ENCODE results near the gene E2F8.

Gene E2F8

GRCh38 chr11:19252394-19253152 lies 11.8 kb upstream of the E2F8 start:
- TF ChIP-seq, protein P1, sequence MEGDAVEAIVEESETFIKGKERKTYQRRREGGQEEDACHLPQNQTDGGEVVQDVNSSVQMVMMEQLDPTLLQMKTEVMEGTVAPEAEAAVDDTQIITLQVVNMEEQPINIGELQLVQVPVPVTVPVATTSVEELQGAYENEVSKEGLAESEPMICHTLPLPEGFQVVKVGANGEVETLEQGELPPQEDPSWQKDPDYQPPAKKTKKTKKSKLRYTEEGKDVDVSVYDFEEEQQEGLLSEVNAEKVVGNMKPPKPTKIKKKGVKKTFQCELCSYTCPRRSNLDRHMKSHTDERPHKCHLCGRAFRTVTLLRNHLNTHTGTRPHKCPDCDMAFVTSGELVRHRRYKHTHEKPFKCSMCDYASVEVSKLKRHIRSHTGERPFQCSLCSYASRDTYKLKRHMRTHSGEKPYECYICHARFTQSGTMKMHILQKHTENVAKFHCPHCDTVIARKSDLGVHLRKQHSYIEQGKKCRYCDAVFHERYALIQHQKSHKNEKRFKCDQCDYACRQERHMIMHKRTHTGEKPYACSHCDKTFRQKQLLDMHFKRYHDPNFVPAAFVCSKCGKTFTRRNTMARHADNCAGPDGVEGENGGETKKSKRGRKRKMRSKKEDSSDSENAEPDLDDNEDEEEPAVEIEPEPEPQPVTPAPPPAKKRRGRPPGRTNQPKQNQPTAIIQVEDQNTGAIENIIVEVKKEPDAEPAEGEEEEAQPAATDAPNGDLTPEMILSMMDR (IDR thresholded peaks at IDR 0.05; ENCODE audit: low read depth, low read length): no peak
- no peak for DNase-seq (ENCODE audit: low read depth, low spot score)
- in situ Hi-C loops (cut with HindIII; ENCODE audit: low sequenced_read_pairs): no loop called here
- no peak overlapping the region for H3K4me3 ChIP-seq (ENCODE audit: low read depth, low read length)

- in situ Hi-C loops (cut with HindIII; ENCODE audit: low sequenced_read_pairs): no loop called here
- TF ChIP-seq, protein P1 (IDR thresholded peaks at IDR 0.05; ENCODE audit: low read depth, low read length): no peak
- no peak overlapping the region for H3K4me3 ChIP-seq (ENCODE audit: low read depth, low read length)
- no peak for DNase-seq (ENCODE audit: low read depth, low spot score)
Observed at GRCh38 chr11:19251577-19251976, 10.8 kb upstream of the E2F8 start.

GRCh38 chr11:19246816-19247215 lies 6.1 kb upstream of the E2F8 start:
- in situ Hi-C loops (cut with HindIII; ENCODE audit: low sequenced_read_pairs): no loop called here
- TF ChIP-seq, protein P1 (IDR thresholded peaks at IDR 0.05; ENCODE audit: low read depth, low read length): no peak
- DNase-seq (ENCODE audit: low read depth, low spot score): no peak
- no peak overlapping the region for H3K4me3 ChIP-seq (ENCODE audit: low read depth, low read length)

- TF ChIP-seq, protein P1 (IDR thresholded peaks at IDR 0.05; ENCODE audit: low read depth, low read length): no peak
- DNase-seq (ENCODE audit: low read depth, low spot score): no peak
- in situ Hi-C loops (cut with HindIII; ENCODE audit: low sequenced_read_pairs): no loop called here
- H3K4me3 ChIP-seq (ENCODE audit: low read depth, low read length): no peak overlapping the region
Observed at GRCh38 chr11:19245351-19245750, 4.6 kb upstream of the E2F8 start.

GRCh38 chr11:19244621-19245020 lies 3.9 kb upstream of the E2F8 start:
- DNase-seq (ENCODE audit: low read depth, low spot score): no peak
- in situ Hi-C loops (cut with HindIII; ENCODE audit: low sequenced_read_pairs): no loop called here
- TF ChIP-seq, protein P1 (IDR thresholded peaks at IDR 0.05; ENCODE audit: low read depth, low read length): no peak
- no peak overlapping the region for H3K4me3 ChIP-seq (ENCODE audit: low read depth, low read length)

- no peak for DNase-seq (ENCODE audit: low read depth, low spot score)
- H3K4me3 ChIP-seq (ENCODE audit: low read depth, low read length): no peak overlapping the region
- in situ Hi-C loops (cut with HindIII; ENCODE audit: low sequenced_read_pairs): no loop called here
- TF ChIP-seq, protein P1 (IDR thresholded peaks at IDR 0.05; ENCODE audit: low read depth, low read length): no peak
Observed at GRCh38 chr11:19244084-19244483, 3.3 kb upstream of the E2F8 start.
